Astrocyte (in vitro differentiated cells and primary cell): ENCODE measurements around the gene ZNF827.

Experiments used
- CTCF ChIP-seq: IDR thresholded peaks from 2 replicates; pipeline ENCODE4 v1.5.1; 2011; ENCODE audit warnings: low read depth, mild to moderate bottlenecking, inconsistent platforms, low read length, moderate library complexity; ENCODE audit not compliant: insufficient read depth
- EZH2 ChIP-seq: IDR thresholded peaks from 2 replicates; pipeline ENCODE4 v1.6.1; 2012; ENCODE audit warnings: mild to moderate bottlenecking, low read length, inconsistent platforms; ENCODE audit not compliant: insufficient read depth

GRCh38 chr4:145847764-145848163 lies 90.9 kb downstream of the ZNF827 start:
- TF ChIP-seq CTCF (no peak), EZH2 (no peak)
